ENCODE results near the gene ZNF581.

Gene ZNF581

DNA sequence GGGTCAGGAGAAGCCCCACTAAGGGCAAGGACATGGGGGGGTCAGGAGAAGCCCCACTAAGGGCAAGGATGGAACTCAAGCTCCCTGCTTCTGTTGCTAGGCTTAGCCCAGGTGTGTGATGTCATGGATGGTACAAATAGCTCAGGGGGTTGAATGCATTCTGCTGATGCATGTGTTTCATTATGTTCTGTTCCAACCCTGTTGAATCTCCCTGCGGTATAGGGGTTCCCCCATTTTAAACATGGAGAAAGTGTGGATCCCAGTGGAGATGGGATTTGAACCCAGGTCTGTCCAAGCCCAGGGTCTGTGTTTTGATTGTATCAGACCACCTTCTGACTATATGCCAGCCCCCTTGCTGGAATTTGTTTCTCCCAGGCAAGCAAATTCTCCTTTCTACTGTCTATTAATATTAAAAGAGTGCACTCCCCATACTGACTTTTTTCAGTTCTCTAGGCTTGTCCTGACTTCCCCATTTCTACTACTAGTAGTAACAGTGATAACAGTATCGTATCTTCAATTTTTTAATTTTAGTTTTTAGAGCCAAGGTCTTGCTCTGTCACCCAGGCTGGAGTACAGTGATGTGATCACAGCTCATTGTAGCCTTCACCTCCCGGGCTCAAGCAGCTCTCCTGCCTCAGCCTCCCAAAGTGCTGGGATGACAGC lies 31.3 kb upstream of the ZNF581 start:
- no peak for DNase-seq

DNA sequence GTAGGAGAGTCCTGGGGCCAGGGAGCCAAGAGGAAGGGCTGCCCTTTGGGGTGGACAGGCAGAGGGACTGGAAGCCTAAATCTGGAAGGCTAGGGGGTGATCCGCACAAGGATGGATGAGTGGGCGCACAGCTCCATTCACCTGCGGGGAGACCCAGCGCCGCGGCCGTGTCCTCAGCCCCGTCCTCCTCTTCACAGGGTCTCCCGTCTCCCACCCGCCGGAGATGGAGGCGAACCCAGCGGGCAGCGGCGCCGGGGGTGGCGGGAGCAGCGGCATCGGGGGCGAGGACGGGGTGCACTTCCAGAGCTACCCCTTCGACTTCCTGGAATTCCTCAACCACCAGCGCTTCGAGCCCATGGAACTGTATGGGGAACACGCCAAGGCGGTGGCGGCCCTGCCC lies 30.1 kb upstream of the ZNF581 start:
- DNase-seq, result no peak

DNA sequence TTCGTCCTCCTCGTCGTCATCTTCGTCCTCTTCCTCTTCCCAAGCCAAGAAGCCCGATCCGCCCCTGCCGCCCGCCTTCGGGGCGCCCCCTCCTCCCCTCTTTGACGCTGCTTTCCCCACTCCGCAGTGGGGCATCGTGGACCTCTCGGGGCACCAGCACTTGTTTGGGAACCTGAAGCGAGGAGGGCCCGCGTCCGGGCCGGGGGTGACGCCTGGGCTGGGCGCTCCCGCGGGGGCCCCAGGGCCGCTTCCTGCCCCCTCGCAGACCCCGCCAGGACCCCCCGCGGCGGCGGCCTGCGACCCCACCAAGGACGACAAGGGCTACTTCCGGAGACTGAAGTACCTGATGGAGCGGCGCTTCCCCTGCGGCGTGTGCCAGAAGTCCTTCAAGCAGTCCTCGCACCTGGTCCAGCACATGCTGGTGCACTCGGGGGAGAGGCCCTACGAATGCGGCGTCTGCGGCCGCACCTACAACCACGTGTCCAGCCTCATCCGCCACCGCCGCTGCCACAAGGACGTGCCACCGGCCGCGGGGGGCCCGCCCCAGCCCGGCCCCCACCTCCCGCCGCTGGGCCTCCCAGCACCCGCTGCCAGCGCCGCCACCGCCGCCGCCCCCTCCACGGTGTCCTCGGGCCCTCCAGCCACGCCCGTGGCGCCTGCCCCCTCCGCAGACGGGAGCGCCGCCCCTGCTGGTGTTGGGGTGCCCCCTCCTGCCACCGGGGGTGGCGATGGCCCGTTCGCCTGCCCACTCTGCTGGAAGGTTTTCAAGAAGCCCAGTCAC lies 29.3 kb upstream of the ZNF581 start:
- no peak for DNase-seq

DNA sequence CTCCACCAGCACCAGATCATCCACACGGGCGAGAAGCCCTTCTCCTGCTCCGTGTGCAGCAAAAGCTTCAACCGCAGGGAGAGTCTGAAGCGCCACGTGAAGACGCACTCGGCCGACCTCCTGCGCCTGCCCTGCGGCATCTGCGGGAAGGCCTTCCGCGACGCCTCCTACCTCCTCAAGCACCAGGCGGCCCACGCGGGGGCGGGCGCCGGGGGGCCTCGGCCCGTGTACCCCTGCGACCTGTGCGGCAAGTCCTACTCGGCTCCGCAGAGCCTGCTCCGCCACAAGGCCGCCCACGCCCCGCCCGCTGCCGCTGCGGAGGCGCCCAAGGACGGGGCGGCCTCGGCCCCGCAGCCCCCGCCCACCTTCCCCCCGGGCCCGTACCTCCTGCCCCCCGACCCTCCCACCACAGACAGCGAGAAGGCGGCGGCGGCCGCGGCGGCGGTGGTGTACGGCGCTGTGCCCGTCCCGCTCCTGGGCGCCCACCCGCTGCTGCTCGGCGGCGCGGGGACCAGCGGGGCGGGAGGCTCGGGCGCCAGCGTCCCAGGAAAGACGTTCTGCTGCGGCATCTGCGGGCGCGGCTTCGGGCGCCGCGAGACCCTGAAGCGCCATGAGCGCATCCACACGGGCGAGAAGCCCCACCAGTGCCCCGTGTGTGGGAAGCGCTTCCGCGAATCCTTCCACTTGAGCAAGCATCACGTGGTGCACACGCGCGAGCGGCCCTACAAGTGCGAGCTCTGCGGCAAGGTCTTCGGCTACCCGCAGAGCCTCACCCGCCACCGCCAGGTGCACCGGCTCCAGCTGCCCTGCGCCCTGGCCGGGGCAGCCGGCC lies 28.5 kb upstream of the ZNF581 start:
- DNase-seq, result no peak

DNA sequence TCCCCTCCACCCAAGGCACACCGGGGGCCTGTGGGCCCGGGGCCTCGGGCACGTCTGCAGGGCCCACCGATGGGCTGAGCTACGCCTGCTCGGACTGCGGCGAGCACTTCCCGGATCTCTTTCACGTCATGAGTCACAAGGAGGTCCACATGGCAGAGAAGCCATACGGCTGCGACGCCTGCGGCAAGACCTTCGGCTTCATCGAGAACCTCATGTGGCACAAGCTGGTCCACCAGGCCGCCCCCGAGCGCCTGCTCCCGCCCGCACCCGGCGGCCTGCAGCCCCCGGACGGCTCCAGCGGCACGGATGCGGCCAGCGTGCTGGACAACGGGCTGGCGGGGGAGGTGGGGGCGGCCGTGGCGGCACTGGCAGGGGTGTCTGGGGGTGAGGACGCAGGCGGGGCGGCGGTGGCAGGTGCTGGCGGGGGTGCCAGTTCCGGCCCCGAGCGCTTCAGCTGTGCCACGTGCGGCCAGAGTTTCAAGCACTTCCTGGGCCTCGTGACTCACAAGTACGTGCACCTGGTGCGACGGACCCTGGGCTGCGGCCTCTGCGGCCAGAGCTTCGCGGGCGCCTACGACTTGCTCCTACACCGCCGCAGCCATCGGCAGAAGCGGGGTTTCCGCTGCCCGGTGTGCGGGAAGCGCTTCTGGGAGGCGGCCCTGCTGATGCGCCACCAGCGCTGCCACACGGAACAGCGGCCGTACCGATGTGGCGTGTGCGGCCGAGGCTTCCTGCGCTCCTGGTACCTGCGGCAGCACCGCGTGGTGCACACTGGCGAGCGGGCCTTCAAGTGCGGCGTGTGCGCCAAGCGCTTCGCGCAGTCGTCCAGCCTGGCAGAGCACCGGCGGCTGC lies 27.7 kb upstream of the ZNF581 start:
- no peak for DNase-seq

DNA sequence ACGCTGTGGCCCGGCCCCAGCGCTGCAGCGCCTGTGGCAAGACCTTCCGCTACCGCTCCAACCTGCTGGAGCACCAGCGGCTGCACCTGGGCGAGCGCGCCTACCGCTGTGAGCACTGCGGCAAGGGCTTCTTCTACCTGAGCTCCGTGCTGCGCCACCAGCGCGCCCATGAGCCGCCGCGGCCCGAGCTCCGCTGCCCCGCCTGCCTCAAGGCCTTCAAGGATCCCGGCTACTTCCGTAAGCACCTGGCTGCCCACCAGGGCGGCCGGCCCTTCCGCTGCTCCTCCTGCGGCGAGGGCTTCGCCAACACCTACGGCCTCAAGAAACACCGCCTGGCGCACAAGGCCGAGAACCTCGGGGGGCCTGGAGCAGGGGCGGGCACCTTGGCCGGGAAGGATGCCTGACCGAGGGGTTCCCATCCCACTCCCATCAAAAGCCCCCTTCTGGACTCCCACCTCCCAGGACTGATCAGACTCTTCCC lies 27.0 kb upstream of the ZNF581 start:
- DNase-seq, result no peak

DNA sequence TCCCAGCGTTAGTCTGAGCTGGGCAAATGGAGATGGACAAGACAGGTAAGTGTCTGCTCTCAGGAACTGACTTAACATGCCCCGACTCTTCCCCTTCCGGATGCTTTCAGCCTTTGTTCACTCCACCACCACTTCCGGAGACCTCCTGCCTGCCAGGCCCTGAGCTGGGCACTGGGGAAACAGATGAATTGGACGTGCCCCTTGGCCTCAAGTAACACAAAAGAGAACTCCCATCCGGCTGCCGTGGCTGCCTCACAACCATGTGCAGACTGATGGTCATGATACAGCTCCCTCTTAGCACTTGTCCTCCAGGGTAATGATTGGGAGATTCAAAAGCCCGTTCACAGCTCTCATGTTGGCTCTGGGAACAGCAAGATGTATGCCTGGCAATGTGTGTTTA lies 26.0 kb upstream of the ZNF581 start:
- DNase-seq, result no peak

DNA sequence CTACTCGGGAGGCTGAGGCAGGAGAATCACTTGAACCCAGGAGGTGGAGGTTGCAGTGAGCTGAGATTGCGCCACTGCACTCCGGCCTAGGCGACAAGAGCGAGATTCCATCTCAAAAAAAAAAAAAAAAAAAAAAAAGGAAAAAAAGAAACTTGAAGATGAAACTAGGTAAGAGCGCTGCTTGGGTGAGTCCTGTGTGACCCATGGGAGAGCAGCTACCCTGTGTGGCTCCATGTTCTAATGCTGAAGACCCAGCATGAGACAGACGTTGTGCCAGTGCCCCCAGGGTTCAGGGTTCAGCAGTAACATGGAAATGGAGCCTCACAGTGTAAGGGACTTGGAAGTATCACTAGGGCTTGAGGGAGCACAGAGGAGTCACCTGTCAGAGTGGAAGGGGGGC lies 25.0 kb upstream of the ZNF581 start:
- DNase-seq, result no peak

DNA sequence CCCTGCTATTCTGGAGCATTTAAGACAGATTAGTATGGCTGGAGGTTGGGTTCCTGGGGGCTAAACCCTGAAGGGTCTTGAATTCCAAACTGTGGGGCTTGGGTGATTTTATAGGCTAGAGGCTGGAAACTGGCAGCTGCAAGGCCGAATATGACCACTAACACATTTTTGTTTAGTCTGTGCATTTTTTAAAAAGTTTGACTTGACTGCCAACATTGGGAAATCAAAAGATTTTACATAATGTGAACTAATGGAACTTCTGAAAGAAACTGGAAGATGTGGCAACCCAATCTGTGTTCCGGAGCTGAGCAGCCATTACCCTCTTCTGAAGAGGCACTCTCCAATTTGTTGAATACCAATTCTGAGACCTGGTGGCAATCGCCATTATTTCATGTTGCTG lies 24.2 kb upstream of the ZNF581 start:
- DNase-seq, result no peak

DNA sequence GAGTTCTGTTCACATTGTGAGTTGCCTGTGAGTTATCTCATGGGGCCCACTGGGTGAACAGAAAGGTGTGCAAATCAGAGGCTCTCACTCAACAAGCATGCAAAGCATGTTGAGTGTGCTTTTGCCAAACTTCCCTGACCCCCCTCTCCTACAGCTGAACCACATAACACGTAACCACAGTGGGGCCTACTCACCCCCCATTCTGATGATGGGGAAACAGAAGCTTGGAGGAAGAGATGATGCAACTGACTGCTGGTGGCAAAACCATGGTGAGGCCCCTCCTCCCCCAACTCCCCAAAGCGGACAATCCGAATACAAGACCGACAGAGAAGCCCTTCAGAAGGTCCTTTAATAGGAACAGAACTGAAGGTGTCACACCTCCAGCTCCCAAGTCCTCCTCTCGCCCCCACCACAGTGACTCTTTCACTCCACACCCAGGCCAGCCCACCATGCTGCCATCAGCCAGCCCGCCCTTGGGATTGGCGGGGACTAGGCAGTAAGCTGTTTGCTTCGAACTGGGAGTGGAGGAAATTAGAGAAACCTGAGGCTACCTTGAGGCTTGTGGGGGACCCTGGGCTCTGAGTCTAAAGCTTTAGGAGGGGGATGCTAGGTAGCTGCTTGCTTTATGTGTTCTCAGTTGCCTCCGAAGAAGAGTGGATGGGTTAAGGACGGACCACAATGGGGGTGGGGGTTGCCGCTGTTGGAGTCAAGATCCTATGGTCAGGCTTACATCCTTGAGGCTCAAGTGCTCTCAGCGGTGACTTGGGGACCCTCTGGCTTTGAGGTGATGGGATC lies 22.8 kb upstream of the ZNF581 start:
- no peak for DNase-seq

DNA sequence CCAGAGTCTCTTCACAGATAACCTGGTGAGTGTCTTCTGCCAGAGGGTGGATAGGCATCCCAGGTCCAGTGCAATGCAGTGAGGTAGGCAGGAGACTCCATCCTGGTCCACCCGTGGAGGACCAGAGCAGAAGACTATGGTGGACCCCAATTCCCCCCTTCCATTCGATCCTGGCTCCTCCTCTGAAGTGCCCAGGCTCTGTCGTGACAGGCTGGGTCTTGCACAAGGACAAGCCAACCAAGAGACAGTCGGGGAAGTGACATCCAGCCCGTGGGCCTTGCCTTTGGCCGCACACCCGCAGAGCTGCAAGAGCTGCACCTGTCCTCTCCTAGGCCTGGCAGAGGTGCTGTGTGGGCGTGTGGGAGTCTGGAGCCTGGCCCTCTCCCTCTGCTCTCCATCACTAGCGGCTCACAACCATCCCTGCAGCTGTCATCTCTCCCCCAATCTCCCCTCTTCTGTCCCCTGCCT lies 22.2 kb upstream of the ZNF581 start:
- DNase-seq, result no peak

DNA sequence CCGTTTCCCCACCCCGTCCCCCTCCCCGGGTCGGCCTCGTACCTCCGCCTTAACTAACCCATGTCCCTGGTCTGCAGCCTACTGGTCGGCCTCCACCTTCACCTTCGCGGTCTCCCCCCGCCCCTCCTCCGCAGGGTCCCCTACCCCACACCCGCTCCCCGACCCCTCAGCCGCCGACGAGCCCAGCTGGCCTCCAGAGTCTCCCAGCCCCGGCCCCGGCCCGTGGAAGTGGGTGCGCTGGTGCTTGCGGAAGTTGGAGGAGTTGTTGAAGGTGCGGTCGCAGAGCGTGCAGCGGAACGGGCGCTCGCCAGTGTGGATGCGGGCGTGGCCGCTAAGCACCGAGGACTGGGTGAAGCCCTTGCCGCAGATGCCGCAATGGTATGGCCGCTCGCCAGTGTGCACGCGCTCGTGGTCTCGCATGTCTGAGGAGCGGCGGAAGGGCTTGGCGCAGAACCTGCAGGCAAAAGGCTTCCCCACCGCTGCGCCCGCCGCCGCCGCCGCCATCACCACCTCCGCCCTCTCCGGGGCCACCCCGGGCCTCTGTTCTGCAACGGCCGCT lies 21.7 kb upstream of the ZNF581 start:
- DNase-seq, result no peak

DNA sequence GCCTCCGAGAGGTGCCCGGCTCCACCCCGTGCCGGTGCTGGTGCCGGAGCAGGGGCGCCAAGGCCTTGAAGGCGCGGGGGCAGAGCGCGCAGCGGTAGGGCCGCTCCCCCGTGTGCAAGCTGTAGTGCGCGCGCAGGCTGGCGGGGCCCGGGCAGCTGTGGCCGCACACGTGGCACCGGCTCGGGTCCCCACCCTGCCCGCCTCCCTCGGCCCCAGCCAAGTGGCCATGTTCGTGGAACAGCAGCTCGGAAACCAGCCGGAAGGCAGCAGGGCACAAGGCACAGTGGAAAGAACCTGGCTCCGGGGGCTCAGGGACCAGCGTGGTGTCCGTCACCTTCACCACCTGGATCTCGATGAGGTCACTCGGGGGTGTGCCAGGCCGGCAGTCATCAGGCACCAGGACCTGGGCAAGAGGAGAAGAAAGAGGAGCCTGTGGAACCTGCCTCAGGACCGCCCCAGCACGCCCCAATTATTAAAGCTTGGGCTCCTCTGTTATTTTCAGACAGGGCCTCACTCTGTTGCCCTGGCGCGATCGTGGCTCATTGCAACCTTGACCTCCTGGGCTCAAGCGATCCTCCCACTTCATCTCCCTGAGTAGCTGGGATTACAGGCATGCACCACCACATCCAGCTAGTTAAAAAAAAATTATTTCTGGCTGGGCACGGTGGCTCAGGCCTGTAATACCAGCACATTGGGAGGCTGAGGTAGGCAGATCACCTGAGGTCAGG lies 21.0 kb upstream of the ZNF581 start:
- DNase-seq, result no peak

DNA sequence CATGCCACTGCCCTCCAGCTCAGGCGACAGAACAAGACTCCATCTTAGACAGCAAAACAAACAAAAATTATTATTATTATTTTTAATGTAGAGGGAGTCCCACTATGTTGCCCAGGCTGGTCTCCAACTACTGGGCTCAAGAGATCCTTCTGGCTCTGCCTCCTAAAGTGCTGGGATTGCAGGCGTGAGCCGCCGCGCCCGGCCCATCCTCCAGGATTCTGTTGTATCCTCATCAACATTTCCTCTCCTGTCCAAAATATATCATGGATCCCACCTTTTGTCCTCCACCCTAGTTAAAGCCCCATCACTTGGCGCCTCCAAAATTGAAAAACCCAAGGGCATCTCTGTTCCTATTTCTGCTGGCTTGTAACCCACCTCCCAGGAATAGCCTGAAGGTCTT lies 20.3 kb upstream of the ZNF581 start:
- DNase-seq, result no peak

DNA sequence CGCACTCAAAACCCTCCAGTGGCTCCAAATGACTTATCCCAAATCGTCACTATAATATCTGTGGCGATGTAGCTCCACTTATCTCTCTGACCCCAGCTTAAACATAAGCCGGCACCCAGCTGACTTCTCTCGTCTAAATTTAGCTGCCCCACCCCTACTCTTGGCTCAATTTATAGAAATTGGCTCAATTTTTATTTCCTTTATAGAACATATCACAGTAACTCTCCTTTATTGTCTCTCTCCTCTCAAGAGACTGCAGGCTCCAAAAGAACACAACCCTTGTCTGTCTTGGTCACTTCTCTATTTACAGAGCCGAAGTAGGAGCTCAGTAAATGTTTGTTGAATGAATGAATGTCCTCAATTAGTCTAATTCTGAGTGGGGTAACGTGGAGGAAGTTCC lies 19.9 kb upstream of the ZNF581 start:
- DNase-seq, result no peak

DNA sequence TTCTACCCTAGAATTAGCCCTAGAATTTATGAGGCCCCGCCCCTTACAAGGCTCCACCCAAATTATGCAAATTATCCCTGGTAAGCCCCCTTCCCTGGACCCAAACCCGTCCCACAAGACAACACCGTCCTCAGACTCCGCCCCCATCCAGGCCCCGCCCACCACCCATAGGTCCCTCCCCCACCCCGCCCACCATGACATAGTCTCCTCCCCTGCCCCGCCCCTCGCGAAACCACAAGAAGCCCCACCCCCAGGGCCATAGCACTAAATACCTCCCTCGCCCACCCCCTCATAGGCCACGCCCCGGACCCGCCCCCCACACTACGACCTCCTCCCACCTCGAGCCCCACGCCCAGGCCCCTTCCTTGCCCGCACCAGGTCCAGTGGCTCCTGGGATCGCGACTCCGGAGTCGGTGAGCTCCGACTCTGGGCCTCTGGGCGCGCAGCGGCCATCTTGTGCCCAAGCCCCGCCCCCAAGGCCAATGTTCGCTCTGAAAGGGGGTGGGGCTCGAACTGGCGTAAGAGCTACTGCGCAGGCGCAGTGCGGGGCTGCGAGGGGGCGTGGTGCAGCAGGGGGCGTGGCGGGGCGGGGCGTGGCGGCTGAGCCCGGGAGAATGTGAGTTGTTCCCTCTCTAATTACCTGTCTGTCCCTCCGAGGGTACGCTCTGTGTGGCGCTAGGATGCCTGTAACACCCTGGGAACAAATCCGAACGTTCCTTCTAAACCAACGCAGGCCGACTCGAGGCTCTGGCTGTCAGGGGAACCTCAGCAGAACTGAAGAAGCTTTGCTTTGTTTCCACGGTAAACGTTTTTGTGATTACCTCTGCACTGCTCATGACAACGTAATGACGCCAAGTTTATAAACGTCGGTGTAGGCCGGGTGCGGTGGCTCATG lies 19.1 kb upstream of the ZNF581 start, which contains the start of gene ZNF784:
TSS of gene ZNF784 (minus strand) at position 458 of the 895 bp plus-strand sequence. CDS start at position 453, 5 bp downstream.
- DNase-seq, result peak; percentile 94

DNA sequence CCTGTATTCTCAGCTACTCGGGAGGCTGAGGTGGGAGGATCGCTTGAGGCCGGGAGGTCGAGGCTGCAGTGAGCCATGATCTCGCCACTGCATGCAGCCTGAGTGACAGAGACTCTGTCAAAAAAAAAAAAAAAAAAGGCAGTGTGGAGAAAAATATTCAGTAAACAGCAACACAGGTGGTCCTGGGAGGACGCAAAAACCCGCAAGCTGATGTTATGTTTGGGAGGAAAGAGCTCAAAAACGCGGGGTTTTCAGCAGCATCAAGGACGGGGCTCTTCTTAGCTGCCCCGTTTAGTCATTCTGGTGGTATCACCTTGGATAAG lies 18.5 kb upstream of the ZNF581 start:
- no peak for DNase-seq

DNA sequence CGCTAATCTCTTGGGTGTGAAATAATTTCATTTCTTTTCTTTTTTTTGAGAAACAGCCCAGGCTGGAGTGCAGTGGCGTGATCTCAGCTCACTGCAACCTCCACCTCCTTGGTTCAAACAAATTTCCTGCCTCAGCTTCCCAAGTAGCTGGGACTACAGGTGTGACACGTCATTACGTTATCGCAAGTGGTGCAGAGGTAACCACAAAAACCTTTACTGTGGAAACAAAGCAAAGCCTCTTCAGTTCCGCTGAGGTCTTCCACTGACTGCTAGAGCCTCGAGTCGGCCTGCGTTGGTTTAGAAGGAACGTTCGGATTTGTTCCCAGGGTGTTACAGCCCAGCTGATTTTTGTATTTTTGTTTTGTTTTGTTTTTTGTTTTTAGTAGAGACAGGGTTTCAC lies 17.1 kb upstream of the ZNF581 start:
- no peak for DNase-seq

DNA sequence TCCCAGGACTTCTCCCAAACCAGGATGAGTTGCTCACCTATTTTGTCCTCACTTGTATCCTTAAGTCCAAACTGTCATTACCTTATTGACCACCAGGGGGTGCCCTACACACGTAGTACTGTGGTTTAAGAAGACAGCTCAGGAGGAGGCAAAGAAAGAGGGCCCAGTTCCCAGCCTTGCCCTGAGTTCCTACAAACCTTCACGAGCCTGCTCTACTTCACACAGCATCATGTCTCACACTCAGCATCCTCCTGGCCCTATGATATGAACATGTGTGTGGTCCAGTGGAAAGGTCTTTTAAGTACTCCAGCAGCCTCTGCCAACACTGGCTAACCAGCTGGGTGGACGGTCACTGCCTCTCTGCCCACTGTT lies 11.0 kb upstream of the ZNF581 start:
- DNase-seq, result peak; percentile 85

DNA sequence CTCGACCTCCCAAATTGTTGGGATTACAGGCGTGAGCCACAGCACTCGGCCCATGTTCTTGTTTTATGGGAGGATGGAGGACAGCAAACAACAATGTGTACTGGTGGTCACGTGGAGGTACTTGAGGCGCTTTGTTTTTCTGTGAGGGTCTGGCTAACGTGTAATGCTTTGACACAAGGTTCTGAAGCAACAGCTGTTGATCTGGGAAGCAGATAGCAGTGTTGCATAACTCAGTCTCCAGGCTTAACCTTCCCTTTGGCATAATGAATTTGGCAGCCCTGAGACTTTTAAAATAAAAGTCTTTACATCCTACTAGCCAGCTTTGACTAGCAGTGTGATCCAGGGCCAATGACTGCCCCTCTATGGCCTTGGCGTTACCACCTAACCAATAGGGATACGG lies 9.6 kb upstream of the ZNF581 start:
- no peak for DNase-seq

Data from NCI-H748 treated with DMSO at 0.1 percent for 48 hours (cell line).